NCI-H2227 (cell line): ENCODE data around the gene PLEKHJ1.
"Not testable (repeated sequence)": the region's sequence is repeated elsewhere in the genome, so short reads cannot be mapped to it uniquely, and the experiment has no call there.

ENCODE experiments used
- DNase-seq: peaks from one replicate; lab custom pipeline; 2025; ENCODE audit not compliant: unreplicated experiment; lab: John Stamatoyannopoulos, UW

The PLEKHJ1 gene

GRCh38 chr19:2236314-2237050 is at the start of gene PLEKHJ1, which contains the start of gene SF3A2:
Gene PLEKHJ1 (minus strand): TSS chr19:2236329. CDS start chr19:2236248, 81 bp downstream.
Gene SF3A2 (plus strand): TSS chr19:2236824. CDS start chr19:2243419, 6,595 bp downstream.
- DNase-seq, result peak; percentile 96

- no peak for DNase-seq
Measured at GRCh38 chr19:2283835-2284507, 47.8 kb upstream of the PLEKHJ1 start.

GRCh38 chr19:2282862-2283237 is 46.7 kb upstream of the PLEKHJ1 start:
- DNase-seq, result no peak

GRCh38 chr19:2282062-2282861 is 46.1 kb upstream of the PLEKHJ1 start, which contains the start of gene PEAK3:
Gene PEAK3 (minus strand): TSS chr19:2282175. CDS start chr19:2280931, 1,244 bp downstream.
- DNase-seq, result no peak

- not testable (repeated sequence) for DNase-seq
Measured at GRCh38 chr19:2281265-2282061, 45.3 kb upstream of the PLEKHJ1 start.

- DNase-seq, result no peak
Measured at GRCh38 chr19:2280633-2281264, 44.6 kb upstream of the PLEKHJ1 start.

GRCh38 chr19:2278459-2279158 is 42.5 kb upstream of the PLEKHJ1 start:
- no peak for DNase-seq

GRCh38 chr19:2277138-2277537 is 41.0 kb upstream of the PLEKHJ1 start:
- no peak for DNase-seq

- DNase-seq, result no peak
Measured at GRCh38 chr19:2276429-2276986, 40.4 kb upstream of the PLEKHJ1 start.

- DNase-seq, result no peak
Measured at GRCh38 chr19:2275588-2276428, 39.7 kb upstream of the PLEKHJ1 start.

GRCh38 chr19:2274931-2275535 is 38.9 kb upstream of the PLEKHJ1 start:
- no peak for DNase-seq

- no peak for DNase-seq
Measured at GRCh38 chr19:2274185-2274711, 38.1 kb upstream of the PLEKHJ1 start.

- peak; percentile 35 for DNase-seq
Measured at GRCh38 chr19:2273356-2274184, 37.4 kb upstream of the PLEKHJ1 start.

GRCh38 chr19:2271234-2272103 is 35.3 kb upstream of the PLEKHJ1 start:
- no peak for DNase-seq

GRCh38 chr19:2270423-2271233 is 34.5 kb upstream of the PLEKHJ1 start:
- peak; percentile 63 for DNase-seq
